ENCODE data around the gene SLC13A5. TPM values are rescaled to one million over a fixed set of nuclear protein-coding genes. Genes with fewer than 3 reads are reported as not detected.

Gene SLC13A5
- total RNA-seq, 4 donors from 2014 or later = 0.34 TPM; not detected in 3

GRCh38 chr17:6636616-6637457, 76.3 kb downstream of the SLC13A5 start:
- intact Hi-C loops (cut with DNase I) = no loop called here
- H3K4me1 ChIP-seq = peaks cover 17 to 41% (median 27%) of the 10 kb centered on the region in 4 donors
- TF ChIP-seq EP300 (IDR thresholded peaks at IDR 0.05) (no peak), POLR2AphosphoS5 (IDR thresholded peaks at IDR 0.05) (no peak), POLR2A (IDR thresholded peaks at IDR 0.05; ENCODE audit: low read depth) (no peak), CTCF (IDR thresholded peaks at IDR 0.05) (no peak)
- H3K4me3 ChIP-seq = no peak overlapping the region
- H3K27ac ChIP-seq (replicated peaks in 1 of 4) = no peak overlapping the region
- WGBS = 90% methylated on average over 14 of the region's 17 CpGs
- H3K27me3 ChIP-seq = no peaks in the 10 kb centered on the region
- DNase-seq (ENCODE audit: extremely low spot score) = no peak
- H3K36me3 ChIP-seq = peaks cover 13 to 34% (median 20%) of the 10 kb centered on the region in 4 donors
- no peaks in the 10 kb centered on the region for H3K9me3 ChIP-seq

- 64% methylated on average over 2 of the region's 2 CpGs for WGBS
- TF ChIP-seq CTCF (IDR thresholded peaks at IDR 0.05) = no peak
- intact Hi-C loops (cut with DNase I) = no loop called here
Measured at GRCh38 chr17:6636105-6636504, 77.1 kb downstream of the SLC13A5 start.

More at GRCh38 chr17:6636105-6636504, 77.1 kb downstream of the SLC13A5 start:
- Histone ChIP-seq H3K27ac (replicated peaks in 1 of 4) (no peak overlapping the region), H3K4me1 (peaks cover 13 to 33% (median 20%) of the 10 kb centered on the region in 4 donors), H3K4me3 (no peak overlapping the region), H3K36me3 (peaks cover 13 to 40% (median 26%) of the 10 kb centered on the region in 4 donors), H3K9me3 (no peaks in the 10 kb centered on the region), H3K27me3 (no peaks in the 10 kb centered on the region)
- DNase-seq (ENCODE audit: extremely low spot score) = no peak

Small RNA genes within 50 kb of the gene (small RNA-seq; reads per million reads assigned to genes)
- gene AC004706.2 (0 reads per million in 3 donors), gene MIR4520-1 (0 to 0.17 (median 0) reads per million in 3 donors)

Other genes with a start within 250 kb of the SLC13A5 start
- gene PITPNM3, start 156.8 kb downstream of the SLC13A5 start, total RNA-seq = 10 to 100 TPM; 46.5 to 93.2 (median 68.9) TPM
- gene KIAA0753, start 72.7 kb downstream of the SLC13A5 start, total RNA-seq = 10 to 100 TPM; 36.9 to 73.9 (median 46.4) TPM
- 100 to 1,000 TPM in 1 of 4 donors, 10 to 100 TPM in 3; 58.5 to 109 (median 74.2) TPM for gene TXNDC17, start 72.3 kb downstream of the SLC13A5 start, total RNA-seq
- 1 to 10 TPM; 4.5 to 8.7 (median 6.9) TPM for gene MED31, start 61.8 kb downstream of the SLC13A5 start, total RNA-seq
- 1 to 10 TPM in 1 of 4 donors, under 1 TPM in 3; 0.50 to 1.5 (median 0.84) TPM for gene C17orf100, start 61.6 kb downstream of the SLC13A5 start, total RNA-seq
- gene XAF1, start 42.7 kb upstream of the SLC13A5 start, total RNA-seq = 10 to 100 TPM; 11.1 to 35.3 (median 15.9) TPM
- under 1 TPM in 2 of 4 donors, not detected in 2; 0.33 to 0.83 TPM for gene FBXO39, start 62.8 kb upstream of the SLC13A5 start, total RNA-seq
- gene TEKT1, start 118.4 kb upstream of the SLC13A5 start, total RNA-seq = not detected

Data from esophagus muscularis mucosa (tissue), 4 donors.